ENCODE data around the gene CDX2.

CDX2 gene

GRCh38 chr13:27979001-27979643 is 10.0 kb upstream of the CDX2 start:
- no peak for DNase-seq (ENCODE audit: low read depth in 3 of 3, low spot score in 1 of 3)

- DNase-seq (ENCODE audit: low read depth in 3 of 3, low spot score in 1 of 3) = no peak
Measured at GRCh38 chr13:27978301-27978968, 9.3 kb upstream of the CDX2 start.

- no peak for DNase-seq (ENCODE audit: low read depth in 3 of 3, low spot score in 1 of 3)
Measured at GRCh38 chr13:27977476-27978300, 8.6 kb upstream of the CDX2 start.

- DNase-seq (ENCODE audit: low read depth in 3 of 3, low spot score in 1 of 3) = no peak
Measured at GRCh38 chr13:27976362-27977091, 7.4 kb upstream of the CDX2 start.

- no peak for DNase-seq (ENCODE audit: low read depth in 3 of 3, low spot score in 1 of 3)
Measured at GRCh38 chr13:27975564-27976361, 6.6 kb upstream of the CDX2 start.

- DNase-seq (ENCODE audit: low read depth in 3 of 3, low spot score in 1 of 3) = no peak
Measured at GRCh38 chr13:27973961-27974662, 5.0 kb upstream of the CDX2 start.

GRCh38 chr13:27973291-27973690 is 4.2 kb upstream of the CDX2 start:
- DNase-seq (ENCODE audit: low read depth in 3 of 3, low spot score in 1 of 3) = no peak

- DNase-seq (ENCODE audit: low read depth in 3 of 3, low spot score in 1 of 3) = no peak
Measured at GRCh38 chr13:27972478-27972820, 3.3 kb upstream of the CDX2 start.

- DNase-seq (ENCODE audit: low read depth in 3 of 3, low spot score in 1 of 3) = no peak
Measured at GRCh38 chr13:27971776-27972477, 2.8 kb upstream of the CDX2 start.

- no peak for DNase-seq (ENCODE audit: low read depth in 3 of 3, low spot score in 1 of 3)
Measured at GRCh38 chr13:27971236-27971645, 2.1 kb upstream of the CDX2 start.

GRCh38 chr13:27970382-27971235 is 1.5 kb upstream of the CDX2 start:
- no peak for DNase-seq (ENCODE audit: low read depth in 3 of 3, low spot score in 1 of 3)

- DNase-seq (ENCODE audit: low read depth in 3 of 3, low spot score in 1 of 3) = no peak
Measured at GRCh38 chr13:27969866-27970229, 733 bp upstream of the CDX2 start.

GRCh38 chr13:27968316-27969081 is 616 bp downstream of the CDX2 start:
- no peak for DNase-seq (ENCODE audit: low read depth in 3 of 3, low spot score in 1 of 3)

GRCh38 chr13:27967736-27968315 is 1.3 kb downstream of the CDX2 start:
- no peak for DNase-seq (ENCODE audit: low read depth in 3 of 3, low spot score in 1 of 3)

- no peak for DNase-seq (ENCODE audit: low read depth in 3 of 3, low spot score in 1 of 3)
Measured at GRCh38 chr13:27967203-27967735, 1.8 kb downstream of the CDX2 start.

- no peak for DNase-seq (ENCODE audit: low read depth in 3 of 3, low spot score in 1 of 3)
Measured at GRCh38 chr13:27966641-27967202, 2.4 kb downstream of the CDX2 start.
